ENCODE data around the gene ALOX15B.

- TF ChIP-seq SP1 (CRISPR knock-in tag; IDR thresholded peaks at IDR 0.05) (no peak), ZNF398 (CRISPR knock-in tag; IDR thresholded peaks at IDR 0.05) (no peak)
These were observed 41.7 kb upstream of the ALOX15B start for GRCh38 chr17:7997186-7997585.
